DOHH2 (cell line): ENCODE results near the gene CDK5RAP2.

Experiments used
- CTCF ChIP-seq: fragments of 200-600 bp; sonication (generic); IDR thresholded peaks from one replicate; pipeline ENCODE4 v1.5.1; 2014; ENCODE audit warnings: antibody characterized with exemption, mild to moderate bottlenecking, low read depth, low read length; ENCODE audit not compliant: poor library complexity, severe bottlenecking
- EZH2phosphoT487 ChIP-seq: fragments of 200-600 bp; sonication (generic); IDR thresholded peaks from 2 replicates; pipeline ENCODE4 v1.6.1; 2017; ENCODE audit warnings: borderline replicate concordance, mild to moderate bottlenecking, antibody characterized with exemption, low read length, moderate library complexity, mixed read lengths

GRCh38 chr9:120610975-120611689 lies 31.2 kb upstream of the CDK5RAP2 start:
- no peak for TF ChIP-seq CTCF
- TF ChIP-seq EZH2phosphoT487 = no peak
